Measurements from ENCODE around the gene PLAU. TPM values are rescaled to one million over a fixed set of nuclear protein-coding genes. Genes with fewer than 3 reads are reported as not detected.

The PLAU gene
- total and polyA plus RNA-seq, 8 donors = 1.4 to 29.0 (median 1.9) TPM

- intact Hi-C loops (cut with DNase I) = no loop called here
- DNase-seq (no peak), ATAC-seq (no peak)
- H3K4me3 ChIP-seq = no peak overlapping the region
- no peaks in the 10 kb centered on the region for H3K4me1 ChIP-seq
- H3K27ac ChIP-seq = no peak overlapping the region
- no peak for TF ChIP-seq CTCF (IDR thresholded peaks at IDR 0.05)
- H3K27me3 ChIP-seq = no peaks in the 10 kb centered on the region
- H3K9me3 ChIP-seq = no peaks in the 10 kb centered on the region
- H3K36me3 ChIP-seq = no peaks in the 10 kb centered on the region
These were observed 35.6 kb downstream of the PLAU start for GRCh38 chr10:73946253-73947145.

DNA sequence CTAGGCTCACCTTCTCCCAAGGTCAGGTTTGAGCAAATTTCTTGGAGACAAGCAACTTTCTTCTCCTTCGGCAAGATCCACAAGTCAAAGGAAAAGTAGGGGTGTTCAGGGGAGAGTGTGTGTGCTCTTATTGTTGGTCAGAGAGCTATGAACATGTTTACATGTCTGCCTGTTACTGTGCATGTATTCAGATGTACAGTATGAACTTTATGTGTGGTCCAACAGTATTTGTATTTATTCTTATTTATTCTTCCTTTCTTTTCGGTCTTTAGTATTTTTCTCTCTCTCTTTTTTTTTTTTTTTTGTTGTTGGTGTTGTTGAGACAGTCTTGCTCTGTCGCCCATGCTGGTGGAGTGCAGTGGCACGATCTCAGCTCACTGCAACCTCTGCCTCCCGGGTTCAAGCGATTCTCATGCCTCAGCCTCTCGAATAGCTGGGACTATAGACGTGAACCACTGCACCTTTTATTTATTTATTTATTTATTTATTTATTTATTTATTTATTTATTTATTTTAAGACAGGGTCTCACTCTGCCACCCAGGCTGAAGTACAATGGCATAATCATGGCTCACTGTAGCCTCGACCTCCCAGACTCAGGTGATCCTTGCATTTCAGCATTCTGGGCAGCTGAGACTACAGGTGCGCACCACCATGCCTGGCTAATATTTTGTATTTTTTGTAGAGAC is 38.2 kb downstream of the PLAU start:
- Histone ChIP-seq H3K4me3 (no peak overlapping the region), H3K4me1 (peaks cover 0 to 13% of the 10 kb centered on the region in 2 donors), H3K27ac (no peak overlapping the region), H3K27me3 (no peaks in the 10 kb centered on the region), H3K36me3 (no peaks in the 10 kb centered on the region), H3K9me3 (no peaks in the 10 kb centered on the region)
- intact Hi-C loops (cut with DNase I) = no loop called here
- DNase-seq (no peak), ATAC-seq (no peak)
- no peak for TF ChIP-seq CTCF (IDR thresholded peaks at IDR 0.05)

DNA sequence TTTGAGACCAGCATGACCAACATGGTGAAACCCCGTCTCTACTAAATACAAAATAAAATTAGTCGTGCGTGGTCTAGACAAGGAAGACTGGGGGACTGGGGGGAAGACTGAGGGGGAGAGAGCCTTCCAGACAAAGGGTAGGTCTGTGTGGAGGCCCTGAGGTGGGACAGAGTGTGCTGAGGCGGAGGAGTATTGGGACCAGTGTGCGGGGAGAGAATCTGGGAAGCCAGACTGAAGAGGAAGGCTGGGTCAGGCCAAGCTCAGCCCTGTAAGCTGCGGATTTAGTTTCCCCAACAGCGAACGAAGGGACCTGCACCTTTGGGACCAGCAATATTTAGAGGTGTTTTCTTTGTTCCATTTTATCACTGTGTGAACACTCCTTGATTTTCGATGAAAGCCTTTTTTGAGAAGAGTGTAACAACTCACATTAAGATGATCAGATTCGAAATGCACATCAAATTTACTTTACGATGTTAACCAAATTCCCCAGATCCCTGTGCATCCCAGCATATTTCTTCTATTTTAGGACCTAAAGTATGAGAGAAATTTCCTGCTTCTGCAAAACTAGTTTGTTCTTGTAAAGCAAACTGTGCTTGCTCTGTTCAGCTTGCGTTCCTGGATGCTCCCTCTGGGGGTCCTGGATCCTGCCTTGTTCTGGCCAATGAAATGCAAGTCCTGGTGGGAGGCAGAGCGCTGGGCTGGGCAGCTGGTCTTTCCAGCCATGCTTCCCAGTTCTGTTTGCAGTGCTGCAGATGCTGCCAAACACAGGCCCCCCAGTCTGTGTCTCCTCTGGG is 39.4 kb downstream of the PLAU start:
- ATAC-seq = no peak

GRCh38 chr10:73953665-73954064 is 42.7 kb downstream of the PLAU start:
- Histone ChIP-seq H3K27ac (no peak overlapping the region), H3K4me1 (peaks cover 11 to 47% of the 10 kb centered on the region in 2 donors), H3K27me3 (no peaks in the 10 kb centered on the region), H3K36me3 (no peaks in the 10 kb centered on the region), H3K9me3 (no peaks in the 10 kb centered on the region), H3K4me3 (no peak overlapping the region)
- no peak for TF ChIP-seq CTCF (IDR thresholded peaks at IDR 0.05)
- intact Hi-C loops (cut with DNase I) = no loop called here
- peak; percentile 73 for ATAC-seq
- DNase-seq = peak in 1 of 4 donors; percentile 63

More for the DNA sequence above, 39.4 kb downstream of the PLAU start:
- H3K27ac ChIP-seq = no peak overlapping the region
- intact Hi-C loops (cut with DNase I) = no loop called here
- no peak for TF ChIP-seq CTCF (IDR thresholded peaks at IDR 0.05)
- no peak for DNase-seq
- no peak overlapping the region for H3K4me3 ChIP-seq
- H3K36me3 ChIP-seq = no peaks in the 10 kb centered on the region
- no peaks in the 10 kb centered on the region for H3K27me3 ChIP-seq
- H3K9me3 ChIP-seq = no peaks in the 10 kb centered on the region
- peaks cover 0 to 16% of the 10 kb centered on the region in 2 donors for H3K4me1 ChIP-seq
